Prostate gland (tissue), 2 donors: ENCODE results near the gene PDIA5.

ENCODE experiments used
- CTCF ChIP-seq, 4 experiments: fragments of 200-600 bp in 2 of 4; fragments of 450-650 bp in 2 of 4; sonication (generic) in 2 of 4; IDR thresholded peaks; 1 replicate in 3 of 4; 2 replicates in 1 of 4; pipeline ENCODE4 v1.5.1; 2016 to 2019; ENCODE audit warnings: antibody characterized with exemption in 4 of 4, mild to moderate bottlenecking in 2 of 4, moderate library complexity in 2 of 4
- POLR2A ChIP-seq: fragments of 450-650 bp; IDR thresholded peaks from one replicate; pipeline ENCODE4 v1.6.1; 2016; ENCODE audit warnings: antibody characterized with exemption, mild to moderate bottlenecking

DNA sequence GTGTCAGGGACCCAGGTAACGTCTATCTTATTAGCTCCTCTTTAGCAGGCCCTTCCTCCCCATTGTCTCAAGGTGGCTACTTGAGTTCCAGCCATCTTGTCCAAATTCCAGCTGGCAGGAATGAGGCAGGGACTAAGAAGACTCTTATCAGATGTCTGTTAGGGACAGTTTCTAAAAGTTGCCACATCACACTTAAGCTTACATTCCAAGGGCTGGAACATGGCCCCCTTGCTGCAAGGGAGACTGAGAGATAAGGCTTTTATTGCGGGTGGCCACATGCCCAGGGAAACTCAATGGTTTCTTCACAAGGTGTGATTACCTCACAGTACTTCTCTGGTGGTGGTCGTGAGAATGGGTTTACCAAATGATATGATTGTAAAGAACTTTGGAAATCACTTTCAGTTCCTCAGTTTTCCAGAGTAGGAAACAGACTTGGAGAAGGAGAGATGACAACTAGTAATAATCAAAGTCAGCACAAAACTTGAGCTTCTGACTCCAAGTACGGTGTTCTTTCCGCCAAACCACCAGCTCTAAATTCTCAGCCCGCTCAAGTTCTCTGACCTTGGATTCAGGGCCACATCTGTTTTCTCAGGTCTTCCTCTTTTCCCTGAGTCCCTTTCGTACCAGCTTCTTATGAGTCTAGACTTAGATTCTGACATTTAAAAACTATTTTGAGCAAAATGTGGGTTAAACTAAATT is 14.2 kb downstream of the PDIA5 start:
- TF ChIP-seq CTCF (IDR thresholded peaks at IDR 0.05) (no peak), POLR2A (no peak)
